ENCODE measurements around the gene CPNE1.

GRCh38 chr20:35604449-35604747 is 60.3 kb downstream of the CPNE1 start:
- TF ChIP-seq CTCF (IDR thresholded peaks at IDR 0.05) (no peak), POLR2A (IDR thresholded peaks at IDR 0.05) (no peak)

Data from lower leg skin (tissue), 3 donors.